Measurements from ENCODE around the gene ZDHHC22. TPM values are rescaled to one million over a fixed set of nuclear protein-coding genes. Genes with fewer than 3 reads are reported as not detected.
A peak's percentile ranks its signal among the peaks of the same experiment; 100 is the strongest.

ZDHHC22 gene
- total RNA-seq, 1 experiment from 2014 or later, result 13.4 TPM

GRCh38 chr14:77125281-77125801, 16.2 kb downstream of the ZDHHC22 start:
- no peak overlapping the region; the same call in 1 of the 2 replicates for H3K4me3 ChIP-seq
- no peaks in the 10 kb centered on the region for H3K4me1 ChIP-seq
- no peaks in the 10 kb centered on the region for H3K27me3 ChIP-seq
- DNase-seq, result no peak
- no peaks in the 10 kb centered on the region for H3K36me3 ChIP-seq
- H3K27ac ChIP-seq, result no peak overlapping the region
- H3K9me3 ChIP-seq (replicated peaks), result no peaks in the 10 kb centered on the region

- Histone ChIP-seq H3K27me3 (no peaks in the 10 kb centered on the region), H3K36me3 (no peaks in the 10 kb centered on the region), H3K4me1 (no peaks in the 10 kb centered on the region), H3K27ac (no peak overlapping the region), H3K9me3 (replicated peaks) (no peaks in the 10 kb centered on the region), H3K4me3 (no peak overlapping the region; the same call in 1 of the 2 replicates)
- DNase-seq, result no peak
These were observed 17.0 kb downstream of the ZDHHC22 start for GRCh38 chr14:77124345-77125280.

- no peaks in the 10 kb centered on the region for H3K36me3 ChIP-seq
- H3K4me3 ChIP-seq, result no peak overlapping the region
- no peaks in the 10 kb centered on the region for H3K4me1 ChIP-seq
- no peaks in the 10 kb centered on the region for H3K27me3 ChIP-seq
- H3K27ac ChIP-seq, result no peak overlapping the region
- no peak for DNase-seq
- no peaks in the 10 kb centered on the region for H3K9me3 ChIP-seq (replicated peaks)
These were observed 17.9 kb downstream of the ZDHHC22 start for GRCh38 chr14:77123381-77124325.

- H3K4me1 ChIP-seq, result no peaks in the 10 kb centered on the region
- no peaks in the 10 kb centered on the region for H3K9me3 ChIP-seq (replicated peaks)
- no peak overlapping the region for H3K4me3 ChIP-seq
- no peaks in the 10 kb centered on the region for H3K27me3 ChIP-seq
- H3K27ac ChIP-seq, result no peak overlapping the region
- H3K36me3 ChIP-seq, result no peaks in the 10 kb centered on the region
- DNase-seq, result no peak
These were observed 19.0 kb downstream of the ZDHHC22 start for GRCh38 chr14:77122526-77123125.

GRCh38 chr14:77120771-77121743, 20.5 kb downstream of the ZDHHC22 start:
- H3K27ac ChIP-seq, result no peak overlapping the region
- H3K4me3 ChIP-seq, result no peak overlapping the region
- no peaks in the 10 kb centered on the region for H3K4me1 ChIP-seq
- no peak for DNase-seq
- H3K27me3 ChIP-seq, result no peaks in the 10 kb centered on the region
- no peaks in the 10 kb centered on the region for H3K36me3 ChIP-seq
- H3K9me3 ChIP-seq (replicated peaks), result no peaks in the 10 kb centered on the region

GRCh38 chr14:77119851-77120250, 21.7 kb downstream of the ZDHHC22 start:
- Histone ChIP-seq H3K36me3 (no peaks in the 10 kb centered on the region), H3K4me1 (no peaks in the 10 kb centered on the region)
- DNase-seq, result no peak

GRCh38 chr14:77116172-77116817, 25.3 kb downstream of the ZDHHC22 start:
- no peaks in the 10 kb centered on the region for H3K4me1 ChIP-seq
- no peak overlapping the region for H3K4me3 ChIP-seq
- DNase-seq, result no peak
- H3K36me3 ChIP-seq, result peaks cover 4% of the 10 kb centered on the region
- H3K27me3 ChIP-seq, result no peaks in the 10 kb centered on the region
- no peaks in the 10 kb centered on the region for H3K9me3 ChIP-seq (replicated peaks)
- H3K27ac ChIP-seq, result no peak overlapping the region

More at GRCh38 chr14:77119851-77120250, 21.7 kb downstream of the ZDHHC22 start:
- no peaks in the 10 kb centered on the region for H3K9me3 ChIP-seq (replicated peaks)
- H3K4me3 ChIP-seq, result no peak overlapping the region
- no peaks in the 10 kb centered on the region for H3K27me3 ChIP-seq
- no peak overlapping the region for H3K27ac ChIP-seq

- peaks cover 4% of the 10 kb centered on the region for H3K36me3 ChIP-seq
- no peaks in the 10 kb centered on the region for H3K27me3 ChIP-seq
- H3K4me1 ChIP-seq, result no peaks in the 10 kb centered on the region
- H3K4me3 ChIP-seq, result no peak overlapping the region
- H3K27ac ChIP-seq, result no peak overlapping the region
- no peak for DNase-seq
- H3K9me3 ChIP-seq (replicated peaks), result no peaks in the 10 kb centered on the region; the same call in 1 of the 2 replicates
These were observed 27.0 kb downstream of the ZDHHC22 start for GRCh38 chr14:77114609-77115008.

GRCh38 chr14:77113644-77114043, 27.9 kb downstream of the ZDHHC22 start:
- Histone ChIP-seq H3K27ac (no peak overlapping the region), H3K9me3 (replicated peaks) (no peaks in the 10 kb centered on the region; the same call in 1 of the 2 replicates), H3K4me1 (0 out of 2 replicates have a peak, but pooled peaks cover 3% of the 10 kb centered on the region), H3K4me3 (no peak overlapping the region), H3K36me3 (peaks cover 4% of the 10 kb centered on the region), H3K27me3 (no peaks in the 10 kb centered on the region)
- no peak for DNase-seq

- Histone ChIP-seq H3K27me3 (no peaks in the 10 kb centered on the region), H3K9me3 (replicated peaks) (no peaks in the 10 kb centered on the region; the same call in 1 of the 2 replicates), H3K4me3 (no peak overlapping the region), H3K36me3 (peaks cover 11% of the 10 kb centered on the region), H3K27ac (no peak overlapping the region), H3K4me1 (0 out of 2 replicates have a peak, but pooled peaks cover 3% of the 10 kb centered on the region)
- DNase-seq, result no peak
These were observed 30.6 kb downstream of the ZDHHC22 start for GRCh38 chr14:77111021-77111420.

- no peak for DNase-seq
- H3K36me3 ChIP-seq, result peaks cover 11% of the 10 kb centered on the region
- H3K4me3 ChIP-seq, result no peak overlapping the region
- H3K27me3 ChIP-seq, result no peaks in the 10 kb centered on the region
- no peak overlapping the region for H3K27ac ChIP-seq
- H3K9me3 ChIP-seq (replicated peaks), result no peaks in the 10 kb centered on the region; the same call in 1 of the 2 replicates
- 0 out of 2 replicates have a peak, but pooled peaks cover 3% of the 10 kb centered on the region for H3K4me1 ChIP-seq
These were observed 31.3 kb downstream of the ZDHHC22 start for GRCh38 chr14:77110286-77110685.

GRCh38 chr14:77109656-77110055, 31.9 kb downstream of the ZDHHC22 start:
- no peak overlapping the region for H3K27ac ChIP-seq

GRCh38 chr14:77108753-77109152, 32.8 kb downstream of the ZDHHC22 start:
- Histone ChIP-seq H3K9me3 (replicated peaks) (no peaks in the 10 kb centered on the region; the same call in 1 of the 2 replicates), H3K4me3 (no peak overlapping the region), H3K27ac (no peak overlapping the region), H3K27me3 (no peaks in the 10 kb centered on the region), H3K36me3 (peaks cover 11% of the 10 kb centered on the region), H3K4me1 (0 out of 2 replicates have a peak, but pooled peaks cover 3% of the 10 kb centered on the region)
- peak in 1 of 2 experiments; percentile 47 for DNase-seq

More at GRCh38 chr14:77109656-77110055, 31.9 kb downstream of the ZDHHC22 start:
- H3K27me3 ChIP-seq, result no peaks in the 10 kb centered on the region
- H3K4me1 ChIP-seq, result 0 out of 2 replicates have a peak, but pooled peaks cover 3% of the 10 kb centered on the region
- no peak for DNase-seq
- H3K4me3 ChIP-seq, result no peak overlapping the region
- H3K36me3 ChIP-seq, result peaks cover 11% of the 10 kb centered on the region
- H3K9me3 ChIP-seq (replicated peaks), result no peaks in the 10 kb centered on the region; the same call in 1 of the 2 replicates
